Prostate gland (tissue), 2 donors: ENCODE measurements around the gene USP11.

Source experiments
- CTCF ChIP-seq, 4 experiments: fragments of 200-600 bp in 2 of 4; fragments of 450-650 bp in 2 of 4; sonication (generic) in 2 of 4; IDR thresholded peaks; 1 replicate in 3 of 4; 2 replicates in 1 of 4; pipeline ENCODE4 v1.5.1; 2016 to 2019; ENCODE audit warnings: antibody characterized with exemption in 4 of 4, mild to moderate bottlenecking in 2 of 4, moderate library complexity in 2 of 4
- POLR2A ChIP-seq: fragments of 450-650 bp; IDR thresholded peaks from one replicate; pipeline ENCODE4 v1.6.1; 2016; ENCODE audit warnings: antibody characterized with exemption, mild to moderate bottlenecking
- POLR2AphosphoS5 ChIP-seq: sonication (generic); formaldehyde crosslinking; IDR thresholded peaks from one replicate; pipeline ENCODE4 v1.6.1; 2017; ENCODE audit warnings: antibody characterized with exemption

- TF ChIP-seq CTCF (IDR thresholded peaks at IDR 0.05), result no peak
- TF ChIP-seq POLR2A, result no peak
- no peak for TF ChIP-seq POLR2AphosphoS5
Measured at GRCh38 chrX:47247206-47247998, 14.6 kb downstream of the USP11 start.
